Stimulated activated CD8-positive, alpha-beta memory T cell treated with anti-CD3 and anti-CD28 coated beads, Interleukin-15, amount 100 ng/mL, for 1 hour (primary cell): ENCODE measurements around the gene ARHGAP15.

Experiments
- DNase-seq: peaks from one replicate; pipeline ENCODE4 v3.0.0-alpha.2; 2020; ENCODE audit warnings: low read depth

The ARHGAP15 gene

DNA sequence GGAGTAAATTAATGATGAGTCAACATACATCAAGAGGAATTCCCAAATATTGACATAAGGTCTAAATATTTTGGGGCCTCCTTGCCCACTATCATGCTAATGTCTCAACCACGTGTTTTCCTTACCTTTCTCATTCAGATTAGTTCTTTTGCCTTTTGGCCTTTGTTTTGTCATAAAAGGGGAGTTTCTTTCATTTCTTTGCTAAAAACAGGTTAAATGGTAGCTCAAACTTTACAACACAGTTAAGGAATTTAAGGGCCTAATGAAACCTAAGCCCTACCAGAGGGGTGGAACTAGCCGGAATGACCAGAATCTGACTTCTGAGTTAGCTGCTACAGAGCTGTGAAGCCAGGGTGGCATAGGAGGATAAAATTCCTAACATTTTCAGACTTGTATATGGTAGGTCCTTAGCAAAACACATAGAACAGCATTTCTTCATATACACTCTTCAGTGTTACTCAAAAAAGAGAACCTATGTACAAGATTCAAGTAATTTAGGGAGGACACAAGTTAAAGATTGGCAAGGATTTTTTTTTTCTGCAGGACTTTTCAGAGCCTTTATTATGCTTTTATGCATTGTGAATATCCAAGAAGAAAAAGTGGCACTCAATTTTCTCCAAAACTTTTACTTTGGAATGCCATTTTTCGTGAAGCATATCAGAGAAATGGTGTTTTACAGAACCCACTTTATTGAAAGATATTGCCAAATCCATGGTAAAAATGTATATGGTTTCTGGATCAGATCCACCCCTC is 633.1 kb downstream of the ARHGAP15 start:
- no peak for DNase-seq

DNA sequence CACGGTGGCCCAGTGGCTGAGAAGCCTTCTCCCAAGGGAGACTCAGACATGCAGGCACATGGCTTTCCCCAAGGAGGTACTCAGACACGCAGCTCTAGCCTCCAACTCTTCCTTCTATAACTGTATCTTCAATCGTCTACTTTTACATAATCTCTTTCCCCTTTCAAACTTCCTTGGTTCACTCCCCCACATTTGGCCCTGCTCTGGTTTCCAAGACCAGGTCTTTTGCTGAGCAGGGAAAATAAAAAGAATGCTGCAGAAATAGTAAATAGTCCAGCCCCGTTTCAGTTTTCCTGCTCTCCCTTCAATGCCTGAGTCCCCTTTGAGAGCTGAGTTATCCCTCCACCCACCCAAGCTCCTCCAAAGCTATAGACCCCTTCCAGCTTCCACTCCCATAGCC is 635.0 kb downstream of the ARHGAP15 start:
- DNase-seq: no peak

DNA sequence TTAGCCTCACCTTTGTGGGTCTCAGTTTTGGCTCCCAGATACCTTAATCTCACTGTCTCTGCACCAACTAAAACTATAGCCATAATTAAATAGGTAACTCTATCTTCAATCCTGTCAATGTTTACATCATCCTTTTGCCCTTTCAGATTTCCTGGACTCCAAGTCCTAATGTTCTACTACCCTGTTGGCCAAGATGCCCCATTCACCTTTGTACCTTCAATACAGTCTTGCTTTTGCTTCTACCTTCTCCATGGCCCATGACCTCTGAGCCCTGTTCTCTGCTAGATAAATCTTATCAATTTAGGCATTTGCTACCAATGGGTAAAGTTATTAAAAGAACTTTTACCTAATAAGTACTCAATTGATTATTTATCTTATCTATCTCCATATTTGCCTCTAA is 635.5 kb downstream of the ARHGAP15 start:
- no peak for DNase-seq

DNA sequence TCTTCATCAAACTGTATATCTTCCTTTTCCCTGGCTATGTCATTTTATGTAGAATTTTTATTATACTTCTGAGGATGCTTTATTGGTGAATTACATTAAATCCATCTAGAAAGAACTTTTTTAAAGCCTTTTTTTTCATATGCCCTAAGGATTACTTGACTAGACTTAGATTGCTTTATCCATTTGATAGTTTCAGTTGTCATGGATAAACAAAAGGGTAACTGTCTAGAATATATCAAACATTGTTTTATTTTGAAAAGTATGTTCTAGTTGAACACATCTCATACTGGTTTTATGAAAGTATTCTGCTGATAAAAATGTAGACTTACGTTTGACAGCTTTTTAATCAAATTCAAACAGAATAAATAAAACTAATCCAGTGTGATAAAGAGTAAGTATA is 639.8 kb downstream of the ARHGAP15 start:
- DNase-seq: no peak

DNA sequence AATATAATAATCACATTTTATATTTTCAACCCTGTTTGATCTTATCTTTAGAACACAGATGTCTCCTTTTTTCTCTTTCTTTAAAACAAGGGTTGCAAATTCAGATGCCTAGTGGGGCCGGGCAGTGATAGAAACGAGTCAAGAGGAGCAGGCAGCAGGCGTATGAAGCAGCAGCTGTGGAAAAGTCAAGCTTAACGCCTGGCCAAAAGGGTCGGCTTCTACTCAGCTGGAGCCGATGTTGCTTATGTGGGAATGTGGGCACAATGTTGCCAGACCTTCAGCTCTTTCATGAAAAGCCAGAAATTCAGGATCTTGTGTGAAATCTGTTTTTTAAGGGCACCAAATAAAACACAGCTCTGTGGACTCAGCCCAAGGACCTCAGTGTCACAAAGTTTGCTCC is 642.7 kb downstream of the ARHGAP15 start:
- DNase-seq: no peak

DNA sequence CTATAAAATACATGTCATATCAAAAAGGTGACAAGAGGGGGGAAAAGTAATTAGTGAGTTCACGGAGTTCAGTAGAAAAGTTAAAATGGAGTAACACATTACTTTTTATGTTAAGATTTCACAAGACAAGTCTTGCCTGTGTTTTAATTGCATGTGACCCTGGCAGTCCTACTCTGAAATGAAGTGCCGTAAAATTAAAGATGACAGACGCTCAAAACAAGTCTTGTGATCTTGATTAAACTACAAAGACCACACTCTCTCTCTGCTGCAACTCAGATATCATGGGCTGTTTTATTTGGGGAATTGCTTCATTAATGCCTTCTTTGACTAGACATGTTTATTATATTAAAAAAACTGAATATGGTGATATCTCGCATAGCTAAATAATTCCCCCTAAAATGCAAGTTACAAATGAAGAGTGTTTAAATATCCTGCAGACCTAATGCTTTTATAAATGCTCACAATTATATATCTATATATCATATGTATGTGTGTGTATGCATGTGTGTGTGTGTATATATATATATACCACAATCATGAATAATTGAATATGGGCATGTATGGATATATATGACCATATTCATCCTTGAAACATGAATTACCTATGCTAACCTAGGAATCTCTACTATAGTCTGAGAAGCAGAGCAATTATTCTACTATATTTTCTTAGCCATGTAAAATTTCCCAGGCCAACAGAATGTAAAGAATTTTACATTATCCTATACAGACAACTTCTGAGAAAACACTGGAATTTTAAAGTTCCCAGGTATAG is 647.5 kb downstream of the ARHGAP15 start:
- DNase-seq: no peak

DNA sequence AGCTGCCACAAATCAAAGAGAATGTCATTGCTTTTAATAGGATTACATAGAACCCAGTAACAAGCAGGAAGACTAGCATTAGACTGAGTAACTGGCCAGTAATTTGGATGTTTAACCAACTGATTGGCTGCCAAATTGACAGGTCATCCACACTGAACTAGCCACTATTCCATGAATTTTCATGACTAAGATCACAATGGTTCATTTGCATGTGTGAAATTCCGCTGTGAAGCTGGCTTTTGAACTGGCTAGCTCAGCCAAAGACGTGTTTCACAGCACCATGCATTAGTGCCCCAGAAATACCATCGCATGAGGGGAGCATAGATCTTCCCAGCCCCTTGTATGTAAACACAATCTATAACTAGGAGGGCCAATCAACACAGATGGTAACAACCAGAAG is 649.8 kb downstream of the ARHGAP15 start:
- DNase-seq: no peak

DNA sequence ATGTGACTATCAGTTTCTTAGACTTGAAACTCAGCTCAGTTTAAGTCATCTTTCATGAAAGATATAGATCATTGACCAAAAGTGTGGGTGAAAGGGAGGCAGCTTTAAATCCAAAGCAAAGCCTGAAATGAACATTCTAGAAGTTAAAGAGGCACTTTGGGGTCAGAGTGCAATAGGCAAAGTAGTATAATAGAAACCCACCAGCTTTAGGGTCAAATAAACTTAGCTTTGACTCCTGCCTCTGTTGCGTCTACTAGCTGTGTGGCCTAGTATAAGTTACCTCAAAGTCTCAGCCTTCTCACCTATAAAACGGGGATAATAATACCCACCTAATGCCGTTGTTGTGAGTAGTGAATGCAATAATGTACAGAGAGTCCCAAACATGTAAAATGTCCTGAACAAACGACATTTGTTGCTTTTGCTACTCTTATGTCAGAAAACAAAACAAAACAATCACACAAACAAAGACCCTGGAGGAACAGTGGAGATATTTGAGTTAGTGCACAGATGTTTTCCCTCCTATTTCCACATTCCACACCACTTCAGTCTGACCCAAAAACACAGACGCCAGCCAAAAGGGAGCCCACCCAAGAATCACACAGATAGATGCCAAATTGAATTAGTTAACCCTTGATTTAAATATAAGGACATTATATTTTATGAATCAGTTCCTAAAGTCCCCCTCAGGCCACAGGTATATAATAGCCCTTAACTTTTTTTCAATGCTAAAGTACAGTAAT is 657.0 kb downstream of the ARHGAP15 start:
- no peak for DNase-seq

DNA sequence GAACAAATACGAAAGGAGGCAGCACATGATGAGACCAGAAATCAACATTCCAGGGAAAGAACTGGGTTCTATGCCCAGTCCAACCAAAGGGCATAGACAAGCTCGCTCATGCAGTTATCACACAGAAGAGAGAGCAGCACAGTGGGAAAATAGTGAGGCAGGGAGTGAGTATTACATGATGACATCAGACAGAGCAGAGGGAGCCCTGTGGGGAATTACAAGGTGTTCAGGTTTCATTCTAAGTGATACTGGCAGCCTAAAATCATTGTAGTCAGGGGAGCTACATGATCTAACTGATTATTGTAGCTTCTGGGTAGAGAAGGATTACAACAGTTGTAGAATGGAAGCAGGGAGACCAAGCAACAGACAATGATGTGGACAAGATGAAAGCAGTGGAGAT is 658.5 kb downstream of the ARHGAP15 start:
- no peak for DNase-seq

DNA sequence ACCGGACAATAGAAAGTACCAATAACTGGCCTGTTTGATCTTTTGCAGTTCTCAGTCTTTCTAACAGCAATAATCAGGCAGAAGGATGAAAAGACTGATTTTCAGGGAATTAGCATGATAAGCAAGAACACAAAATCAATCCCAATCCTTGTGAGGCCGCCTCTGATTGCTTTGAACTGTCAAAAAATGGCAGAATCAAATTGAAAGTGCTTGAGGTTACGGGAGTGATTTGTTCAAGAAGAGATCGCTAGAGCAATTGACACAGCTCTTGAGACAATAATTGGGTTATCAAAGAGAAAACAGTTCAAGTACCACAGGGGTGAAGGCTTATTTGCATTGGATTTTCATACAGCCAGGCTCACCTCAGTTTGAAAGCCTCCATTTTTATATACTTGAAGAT is 663.4 kb downstream of the ARHGAP15 start:
- DNase-seq: no peak

DNA sequence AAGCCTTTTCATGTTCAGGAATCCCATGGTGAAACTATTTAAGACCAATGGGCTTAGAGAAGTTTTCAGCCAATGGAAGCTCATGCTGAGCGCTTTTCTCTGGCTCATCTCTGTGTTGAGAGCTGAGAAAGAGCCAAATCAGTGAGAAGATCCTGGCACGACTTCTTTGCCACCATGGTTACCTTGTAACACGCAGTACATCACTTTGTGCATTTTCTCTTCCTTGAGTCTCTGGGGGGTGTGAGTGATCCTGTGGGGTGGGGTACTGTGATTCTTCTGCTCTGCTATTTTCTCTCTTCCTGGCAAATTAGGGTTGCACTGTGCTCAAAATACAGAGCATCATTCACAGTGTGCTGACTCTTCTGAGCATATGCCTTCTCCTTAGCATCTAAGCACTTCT is 664.2 kb downstream of the ARHGAP15 start:
- no peak for DNase-seq

DNA sequence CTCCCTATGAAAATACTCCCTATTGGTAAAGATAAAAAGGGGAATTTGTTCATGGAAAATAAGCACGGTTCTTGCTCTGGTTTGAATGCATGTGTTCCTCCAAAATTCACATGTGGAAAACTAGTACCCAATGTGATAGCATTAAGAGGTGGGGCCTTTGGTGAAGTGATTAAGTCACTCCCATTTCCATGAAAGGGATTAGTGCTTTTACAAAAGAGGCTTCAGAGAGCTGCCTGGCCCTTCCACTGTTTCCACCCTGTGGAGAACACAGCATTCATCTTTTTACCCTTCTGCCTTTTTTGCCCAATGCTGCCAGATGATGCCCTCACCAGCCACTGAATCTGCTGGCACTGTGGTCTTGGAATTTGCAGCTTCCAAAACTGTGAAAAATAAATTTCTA is 666.8 kb downstream of the ARHGAP15 start:
- no peak for DNase-seq

DNA sequence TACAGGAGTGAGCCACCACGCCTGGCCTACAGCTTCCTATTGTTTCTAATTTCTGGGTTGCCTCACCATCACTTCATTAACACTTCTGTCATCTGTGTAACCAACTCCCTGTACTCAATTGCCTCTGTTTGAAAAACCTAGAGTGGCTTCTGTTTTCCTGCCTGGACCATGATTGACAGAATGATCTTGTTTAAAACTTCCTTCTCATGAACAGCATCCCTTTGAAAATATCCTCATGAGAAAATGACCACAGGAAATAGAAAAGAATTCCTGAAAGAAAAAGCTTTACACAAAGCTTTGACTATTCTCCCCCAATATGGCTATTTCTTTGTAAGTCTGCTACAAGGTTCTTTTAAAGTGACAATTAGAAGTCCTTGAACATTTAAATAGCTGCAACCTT is 672.3 kb downstream of the ARHGAP15 start:
- DNase-seq: no peak

DNA sequence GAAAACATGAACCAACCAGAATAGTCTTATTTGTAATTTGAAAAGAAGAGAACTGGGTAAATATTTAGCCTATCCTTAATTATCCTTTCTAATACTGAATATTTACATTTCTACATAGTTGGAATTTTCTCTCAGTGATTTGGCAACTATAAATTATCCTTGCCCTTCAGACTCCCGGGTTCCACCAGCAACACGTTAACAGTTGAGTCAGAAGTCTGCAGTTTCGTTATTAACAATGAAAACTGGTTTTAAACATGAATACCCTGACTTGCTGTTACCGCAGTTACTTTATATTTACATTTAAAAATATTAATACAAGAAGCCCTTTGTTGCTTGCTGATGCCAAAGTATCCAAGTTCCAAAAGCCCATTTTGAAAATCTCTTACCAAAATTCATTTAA is 673.0 kb downstream of the ARHGAP15 start:
- DNase-seq: no peak

DNA sequence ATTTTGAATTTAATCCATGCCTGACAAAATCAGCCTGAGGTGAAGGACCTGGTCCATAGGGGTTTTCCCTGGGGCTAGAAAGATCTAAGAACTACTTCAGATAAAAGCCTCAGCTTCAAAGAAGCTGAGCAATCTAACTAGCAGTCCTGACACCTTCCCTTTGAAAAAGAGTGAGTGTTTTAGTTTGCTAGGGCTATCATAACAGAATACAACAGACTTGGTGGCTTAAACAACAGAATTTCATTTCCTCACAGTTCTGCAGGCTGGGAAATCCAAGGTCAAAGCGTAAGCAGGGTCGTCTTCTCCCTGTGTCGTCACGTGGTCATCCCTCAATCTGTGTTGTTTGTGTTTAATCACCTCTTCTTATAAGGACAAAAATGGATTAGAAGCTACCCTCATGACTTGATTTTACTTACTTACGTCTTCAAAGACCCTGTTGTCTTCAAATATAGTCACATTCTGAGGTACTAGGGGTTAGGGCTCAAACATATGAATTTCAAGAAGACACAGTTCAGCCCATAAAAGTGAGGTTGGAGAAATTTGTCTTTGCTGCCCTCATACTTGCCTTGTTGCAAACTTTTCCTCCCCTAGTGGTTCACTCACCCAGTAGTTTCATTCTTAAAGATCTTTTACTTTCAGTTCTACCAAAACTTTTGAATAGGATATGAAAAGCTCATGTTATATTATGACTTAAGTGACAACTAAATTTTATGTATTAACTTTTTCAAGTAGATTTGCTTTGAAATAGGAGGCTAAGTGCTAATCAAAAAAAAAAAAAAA is 673.8 kb downstream of the ARHGAP15 start:
- DNase-seq: no peak

DNA sequence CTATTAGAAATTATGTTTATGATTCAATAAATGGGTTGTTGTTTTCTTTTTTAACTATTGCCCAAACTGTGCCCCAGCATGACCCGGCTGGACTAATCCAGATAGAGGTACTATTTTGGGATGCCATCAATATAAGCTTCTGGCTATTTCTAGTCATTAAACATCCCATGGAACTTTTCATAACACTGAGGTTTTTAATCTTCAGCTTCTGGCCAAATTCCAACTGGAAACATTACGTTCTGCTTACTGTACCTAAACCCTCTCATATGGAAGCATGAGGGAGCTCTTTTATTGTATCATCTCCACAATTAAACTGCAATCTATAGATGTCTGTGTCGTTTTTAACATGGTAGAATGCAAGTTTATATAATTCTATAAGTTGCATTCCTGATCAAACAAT is 674.7 kb downstream of the ARHGAP15 start:
- no peak for DNase-seq

DNA sequence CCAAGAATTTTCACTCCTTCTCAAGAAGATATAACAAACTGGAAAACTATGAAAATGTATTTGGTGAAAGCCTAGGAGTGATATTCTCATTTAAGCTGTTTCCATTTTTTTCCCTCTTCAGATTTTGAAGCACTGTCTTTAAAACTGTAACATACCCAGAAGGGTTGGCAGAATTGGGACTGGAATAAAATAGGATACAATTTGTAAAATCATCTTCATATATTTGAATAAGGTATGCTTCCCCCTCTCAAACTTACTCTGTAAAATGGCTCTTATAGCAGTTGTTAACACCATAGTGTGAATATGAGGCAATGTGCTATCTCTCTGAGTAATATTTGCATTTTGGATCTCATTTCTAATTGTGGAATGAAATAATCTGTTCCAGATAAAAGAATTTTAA is 676.4 kb downstream of the ARHGAP15 start:
- no peak for DNase-seq

DNA sequence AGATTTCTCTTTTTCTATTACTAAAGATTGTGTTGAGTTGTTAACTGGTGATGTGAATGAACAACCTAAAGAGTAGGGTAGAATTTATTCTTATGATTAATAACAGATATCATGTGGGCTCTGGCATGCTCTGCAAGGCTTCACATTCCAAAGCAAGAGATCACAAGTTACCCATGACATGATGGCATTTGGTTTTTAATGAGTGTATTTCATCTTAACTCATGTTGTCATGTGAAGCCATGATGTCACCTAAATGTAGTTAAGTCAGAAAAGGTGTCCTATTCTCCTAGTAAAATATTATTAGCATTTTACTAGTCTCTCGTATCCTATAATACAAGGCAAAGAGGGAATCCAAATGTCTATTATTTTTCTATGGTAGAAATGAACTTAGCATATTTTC is 678.0 kb downstream of the ARHGAP15 start:
- no peak for DNase-seq

DNA sequence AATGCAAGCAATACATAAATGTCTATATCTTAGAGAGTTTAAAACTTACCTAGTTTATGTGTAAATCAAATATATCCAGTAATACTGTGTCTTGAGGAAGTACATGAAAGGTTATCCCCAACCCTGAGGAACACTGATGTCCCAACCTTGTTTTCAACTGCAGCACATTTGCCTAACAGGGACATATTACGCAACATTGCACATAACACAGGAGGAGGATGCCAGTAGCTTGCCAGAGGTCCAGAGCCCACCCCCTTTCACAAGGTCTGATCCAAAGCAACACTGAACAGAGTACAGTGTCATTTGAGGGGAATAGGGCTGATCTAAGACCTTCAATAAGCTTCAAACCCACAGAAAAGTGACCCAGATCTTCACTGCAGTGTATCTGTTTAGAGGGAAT is 678.5 kb downstream of the ARHGAP15 start:
- no peak for DNase-seq

DNA sequence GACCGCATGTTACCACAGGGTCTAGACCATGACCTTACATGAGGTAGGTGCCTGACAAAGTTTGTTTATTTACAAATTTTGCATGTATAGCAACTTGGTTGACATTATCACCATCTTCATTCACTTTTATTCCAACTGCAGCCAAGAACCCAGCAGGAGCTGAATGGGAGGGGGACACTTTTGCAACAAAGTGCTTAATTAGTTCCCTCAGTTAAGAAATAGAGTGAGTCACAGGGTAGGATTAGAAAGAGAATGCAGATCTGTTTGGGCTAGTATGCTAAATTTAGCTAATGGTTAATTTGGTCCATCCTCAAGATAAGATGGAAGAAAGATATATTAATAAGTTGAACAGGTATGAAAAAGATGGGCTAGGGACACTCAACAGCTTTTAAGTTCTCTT is 678.9 kb downstream of the ARHGAP15 start:
- DNase-seq: no peak

DNA sequence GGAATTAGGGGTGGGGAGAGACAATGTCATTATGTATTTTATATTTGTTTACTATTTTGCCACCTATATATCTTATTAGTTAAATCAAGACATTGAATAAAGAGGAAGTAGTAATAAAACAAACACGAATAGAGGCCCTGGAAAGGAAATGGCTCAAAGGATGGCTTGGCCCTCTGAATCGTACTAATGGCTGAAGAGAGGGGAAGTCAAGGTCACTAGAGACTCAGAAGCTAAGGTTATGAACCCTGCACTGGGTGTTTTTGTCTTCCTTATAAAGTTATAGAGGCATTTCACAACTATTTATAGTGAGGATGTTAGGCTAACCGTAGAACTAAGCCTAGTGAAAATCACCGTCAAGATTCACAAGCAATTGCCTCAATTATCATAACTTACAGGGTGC is 685.9 kb downstream of the ARHGAP15 start:
- no peak for DNase-seq

DNA sequence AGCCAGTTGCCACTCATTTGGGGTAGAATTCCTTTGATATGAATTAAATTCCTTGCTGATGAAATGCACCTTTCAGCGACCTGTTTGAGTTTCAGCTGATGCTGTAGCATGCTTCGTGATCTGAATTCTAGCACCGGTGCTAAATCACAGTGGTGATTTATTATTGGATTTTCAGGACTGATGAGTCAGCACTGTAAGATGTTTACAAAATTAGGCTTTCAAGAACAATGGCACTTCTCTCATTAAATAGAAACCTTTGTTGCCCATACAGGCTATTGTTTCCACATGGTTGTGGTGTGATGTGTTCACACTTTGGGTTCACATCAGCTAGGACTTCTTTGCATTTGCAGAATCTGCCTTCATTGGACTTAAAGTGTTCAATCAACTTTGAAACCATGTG is 687.7 kb downstream of the ARHGAP15 start:
- DNase-seq: no peak
